IMR-90 (cell line): ENCODE results near the gene COTL1. TPM values are rescaled to one million over a fixed set of nuclear protein-coding genes. Genes with fewer than 3 reads are reported as not detected.
A peak's percentile ranks its signal among the peaks of the same experiment; 100 is the strongest.

ENCODE experiments used
- ATAC-seq: fragments of 200-7000 bp; cut with Tn5 transposase; 2 replicates; pipeline ENCODE4 v1.9.1; 2020; ENCODE audit warnings: low read depth, mild to moderate bottlenecking, moderate library complexity
- BruUV-seq: library from RNA; stranded (reverse); fragments of 400-500 nt; replicated peaks from 2 replicates; lab custom pipeline; 2021; lab: Mats Ljungman, UMichigan
- CTCF ChIA-PET: fragments of 300-600 bp; formaldehyde crosslinking; extraction: SDS; loops from one replicate; lab custom pipeline; 2021; ENCODE audit warnings: antibody characterized with exemption; lab: Yijun Ruan, JAX
- POLR2A ChIA-PET: fragments of 300-600 bp; sonication (Branson Sonifier 250); formaldehyde crosslinking; loops from one replicate; lab custom pipeline; 2022; ENCODE audit warnings: antibody characterized with exemption; ENCODE audit not compliant: unreplicated experiment; lab: Charles Lee
- DNase-seq: peaks from one replicate; pipeline ENCODE4 v3.0.0; 2013
- H2AFZ ChIP-seq: replicated peaks from 2 replicates; pipeline ENCODE3; 2013; ENCODE audit warnings: low read length, mild to moderate bottlenecking; ENCODE audit not compliant: poor library complexity
- H2AK5ac ChIP-seq: 2 replicates; pipeline ENCODE4 v1.6.1; 2013; ENCODE audit warnings: low read depth, low read length, inconsistent platforms
- H2AK9ac ChIP-seq: replicated peaks from 2 replicates; pipeline ENCODE3; 2013; ENCODE audit warnings: mild to moderate bottlenecking, low read depth, low read length, moderate library complexity; ENCODE audit not compliant: poor library complexity
- H2BK120ac ChIP-seq: 2 replicates; pipeline ENCODE4 v1.6.1; 2013; ENCODE audit warnings: low read depth, low read length, inconsistent platforms
- H2BK15ac ChIP-seq: 3 replicates; pipeline ENCODE4 v1.6.1; 2013; ENCODE audit warnings: low read depth, low read length, inconsistent platforms
- H2BK20ac ChIP-seq: 2 replicates; pipeline ENCODE4 v1.6.1; 2013; ENCODE audit warnings: low read depth, mild to moderate bottlenecking, inconsistent platforms, low read length, moderate library complexity
- H2BK5ac ChIP-seq: 2 replicates; pipeline ENCODE4 v1.6.1; 2013; ENCODE audit warnings: mild to moderate bottlenecking, low read depth, low read length, inconsistent platforms; ENCODE audit not compliant: poor library complexity, severe bottlenecking
- H3K14ac ChIP-seq: replicated peaks from 2 replicates; pipeline ENCODE4 v1.6.1; 2013; ENCODE audit warnings: low read depth, low read length, inconsistent platforms
- H3K18ac ChIP-seq: 2 replicates; pipeline ENCODE4 v1.6.1; 2013; ENCODE audit warnings: low read depth, low read length, control low read depth
- H3K23ac ChIP-seq: 2 replicates; pipeline ENCODE4 v1.6.1; 2013; ENCODE audit warnings: low read depth, low read length, inconsistent platforms
- H3K27ac ChIP-seq: 2 replicates; pipeline ENCODE4 v1.5.1; 2013; ENCODE audit warnings: mild to moderate bottlenecking, control low read depth, low read length; ENCODE audit not compliant: insufficient read depth
- H3K27me3 ChIP-seq: 2 replicates; pipeline ENCODE4 v1.6.1; 2013; ENCODE audit warnings: low read length; ENCODE audit not compliant: control insufficient read depth, insufficient read depth
- H3K36me3 ChIP-seq: 2 replicates; pipeline ENCODE4 v1.6.1; 2013; ENCODE audit warnings: low read length, mixed read lengths; ENCODE audit not compliant: control insufficient read depth, insufficient read depth
- H3K4ac ChIP-seq: 2 replicates; pipeline ENCODE4 v1.6.1; 2013; ENCODE audit warnings: low read depth, low read length, inconsistent platforms
- H3K4me1 ChIP-seq: 2 replicates; pipeline ENCODE4 v1.6.1; 2013; ENCODE audit warnings: low read length, mixed read lengths; ENCODE audit not compliant: control insufficient read depth, insufficient read depth
- H3K4me2 ChIP-seq: 2 replicates; pipeline ENCODE4 v1.6.1; 2013; ENCODE audit warnings: low read depth, mild to moderate bottlenecking, control low read depth, low read length, moderate library complexity
- H3K4me3 ChIP-seq: 2 replicates; pipeline ENCODE4 v1.5.1; 2013; ENCODE audit warnings: low read depth, mild to moderate bottlenecking, control low read depth, low read length, moderate library complexity; ENCODE audit not compliant: insufficient read depth
- H3K56ac ChIP-seq: 2 replicates; pipeline ENCODE4 v1.6.1; 2013; ENCODE audit warnings: low read length, inconsistent platforms; ENCODE audit not compliant: insufficient read depth; ENCODE audit errors: extremely low read depth
- H3K79me1 ChIP-seq, 2 experiments: 2 replicates each; pipeline ENCODE4 v1.6.1; 2013; ENCODE audit warnings: low read length in 2 of 2, inconsistent platforms in 1 of 2, low read depth in 1 of 2
- H3K9ac ChIP-seq: 2 replicates; pipeline ENCODE4 v1.6.1; 2013; ENCODE audit warnings: low read depth, low read length, control low read depth
- H3K9me1 ChIP-seq: 2 replicates; pipeline ENCODE4 v1.6.1; 2013; ENCODE audit warnings: low read length, inconsistent platforms; ENCODE audit not compliant: insufficient read depth
- H3K9me3 ChIP-seq: 2 replicates; pipeline ENCODE4 v1.6.1; 2013; ENCODE audit warnings: low read length; ENCODE audit not compliant: control insufficient read depth, insufficient read depth
- H4K20me1 ChIP-seq: 2 replicates; pipeline ENCODE4 v1.6.1; 2013; ENCODE audit warnings: low read length, inconsistent platforms; ENCODE audit not compliant: insufficient read depth
- H4K5ac ChIP-seq: 2 replicates; pipeline ENCODE4 v1.6.1; 2013; ENCODE audit warnings: mild to moderate bottlenecking, low read depth, low read length, control low read depth
- H4K8ac ChIP-seq, 2 experiments: 2 replicates each; pipeline ENCODE4 v1.6.1; 2013; ENCODE audit warnings: low read depth in 2 of 2, low read length in 2 of 2, control low read depth in 1 of 2, inconsistent platforms in 1 of 2
- H4K91ac ChIP-seq: 2 replicates; pipeline ENCODE4 v1.6.1; 2013; ENCODE audit warnings: low read depth, low read length, inconsistent platforms; ENCODE audit not compliant: insufficient read depth
- BHLHE40 ChIP-seq: fragments of 150-350 bp; IDR thresholded peaks from 2 replicates; pipeline ENCODE4 v1.6.1; 2016; ENCODE audit warnings: mild to moderate bottlenecking, low read depth, low read length
- POLR2A ChIP-seq: IDR thresholded peaks from 2 replicates; pipeline ENCODE4 v1.6.1; 2012; ENCODE audit warnings: mild to moderate bottlenecking, low read depth, low read length
- WGBS, 2 experiments: methylation state at CpG; one replicate each; pipeline versions ENCODE4 v1.1.5 to v1.1.7; 2013; ENCODE audit warnings: missing lambda C conversion rate in 2 of 2; ENCODE audit not compliant: insufficient read length in 1 of 2; ENCODE audit errors: extremely low coverage in 2 of 2; 5-methylcytosine and 5-hydroxymethylcytosine counted together
- dilution Hi-C: fragments of 300-500 bp; cut with HindIII; formaldehyde crosslinking; loops from one replicate; pipeline ENCODE4 v1.14.3; 2018; ENCODE audit warnings: low sequenced_read_pairs; ENCODE audit not compliant: unreplicated experiment
- in situ Hi-C: fragments of 300-500 bp; cut with MboI; formaldehyde crosslinking; loops from 3 replicates; pipeline ENCODE4 v1.14.3; 2019; ENCODE audit warnings: low sequenced_read_pairs, inconsistent platforms, mixed read lengths
- intact Hi-C: fragments of 100-400 bp; cut with micrococcal nuclease; formaldehyde crosslinking; loops from 2 replicates; pipeline ENCODE4 v1.10.0; 2022
- polyA plus RNA-seq, 3 experiments: library from polyadenylated mRNA; depleted of rRNA; stranded (reverse); fragments of >200 nt; gene quantifications; 2 replicates each; pipeline ENCODE4 v1.2.3, GENCODE V29; 2012; ENCODE audit warnings: low replicate concordance in 1 of 3
- total RNA-seq: library from RNA; depleted of rRNA; stranded (reverse); fragments of >200 nt; gene quantifications from 2 replicates; pipeline ENCODE4 v1.2.3, GENCODE V29; 2012

COTL1 gene
- total and polyA plus RNA-seq, 2 of the 4 experiments (the other 2 are of a cell fraction): 144 to 258 TPM

DNA sequence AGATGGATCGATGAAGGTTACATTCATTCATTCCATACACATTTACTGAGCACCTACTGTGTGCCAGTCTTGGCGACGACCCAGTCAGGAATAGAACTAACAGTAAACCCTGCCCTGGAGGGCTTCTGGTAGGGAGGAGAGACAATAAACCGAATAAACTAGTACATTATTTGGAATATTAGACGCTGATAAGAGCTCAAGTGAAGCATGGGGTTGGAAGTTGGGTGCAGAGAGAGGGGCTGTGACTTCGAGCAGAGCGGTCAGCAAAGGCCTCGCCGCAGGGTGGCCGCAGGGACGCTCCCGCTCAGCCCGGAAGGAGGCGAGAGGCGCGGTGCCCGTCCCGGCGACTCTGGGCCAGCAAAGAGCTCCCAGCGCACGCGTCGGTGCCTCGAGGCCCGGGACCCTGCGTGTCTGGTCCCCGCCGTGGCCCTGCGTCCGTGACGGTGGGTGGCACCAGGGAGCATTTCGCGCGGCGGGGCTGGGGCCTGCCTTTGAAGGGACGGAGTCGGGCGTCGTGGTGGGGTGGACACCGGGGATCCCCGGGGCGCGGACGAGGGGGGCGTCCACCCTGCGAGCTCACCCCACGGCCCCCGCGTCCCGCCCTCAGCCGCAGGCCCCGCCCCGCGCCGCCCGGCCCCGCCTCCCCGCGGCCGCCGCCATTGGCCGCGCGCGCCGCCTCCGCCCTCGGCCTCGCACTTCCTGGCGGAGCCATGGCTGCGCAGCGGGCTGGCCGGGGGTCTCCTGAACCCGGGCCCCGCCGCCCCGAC is 30.1 kb upstream of the COTL1 start, which contains the start of gene KLHL36:
KLHL36 (plus strand) TSS at position 684 of the 767 bp plus-strand sequence. CDS start 2,357 bp downstream, outside the sequence.
- Histone ChIP-seq H2BK120ac (peak within 1 kb of the TSS; percentile 80), H2BK5ac (peak within 1 kb of the TSS; percentile 87), H3K9me3 (no peaks in the 10 kb centered on the region), H3K4me1 (peaks cover 24% of the 10 kb centered on the region), H2AK9ac (peak within 1 kb of the TSS; percentile 98), H3K79me1 (peaks cover 21 to 49% of the 10 kb centered on the region in 2 experiments), H3K18ac (peak within 1 kb of the TSS; percentile 34), H3K9me1 (peaks cover 35% of the 10 kb centered on the region), H3K36me3 (peaks cover 12% of the 10 kb centered on the region), H2AFZ (peak within 1 kb of the TSS; percentile 99), H2AK5ac (peak within 1 kb of the TSS; percentile 96), H3K23ac (peak within 1 kb of the TSS; percentile 82), H4K8ac (peak within 1 kb of the TSS; percentile 90 to 91), H3K9ac (peak within 1 kb of the TSS; percentile 90), H4K5ac (peak within 1 kb of the TSS; percentile 94), H3K4me2 (peak within 1 kb of the TSS; percentile 92), H3K4ac (peak within 1 kb of the TSS; percentile 84), H2BK20ac (peak within 1 kb of the TSS; percentile 12; the same call in 1 of the 2 replicates), H3K56ac (no peak within 1 kb of the TSS; the same call in 1 of the 2 replicates), H4K20me1 (peaks cover 25% of the 10 kb centered on the region; the same call in 1 of the 2 replicates), H3K27me3 (no peaks in the 10 kb centered on the region), H2BK15ac (peak within 1 kb of the TSS; percentile 76), H3K14ac (peak within 1 kb of the TSS; percentile 76), H3K27ac (peak within 1 kb of the TSS; percentile 93), H3K4me3 (peak within 1 kb of the TSS; percentile 64), H4K91ac (peak within 1 kb of the TSS; percentile 73)
- ChIA-PET CTCF (no interaction called here), POLR2A (interaction anchor here (0.5 to 0.8 kb wide), 2 partner anchors 15 to 56 kb away, joined by 3 to 6 read pairs; no protein-coding TSS in a partner anchor)
- peak; percentile 93 for ATAC-seq
- 13% methylated on average over 23 of the region's 77 CpGs; no CpG with 5 or more reads in 1 of the 2 experiments for WGBS, 2 experiments
- intact Hi-C loops (no loop called here), dilution Hi-C loops (no loop called here), in situ Hi-C loops (loop anchor here (25.0 kb wide), 2 partner anchors 314 to 361 kb away; partner anchors contain the start of gene WFDC1)
- TF ChIP-seq BHLHE40: no peak
- peak; percentile 30; the same call in 1 of the 2 replicates for TF ChIP-seq POLR2A
- BruUV-seq: no TSS peak
- DNase-seq: no peak
